Activated CD4-positive, alpha-beta T cell treated with anti-CD3 and anti-CD28 coated beads, Interleukin-2, amount 50 U/mL, for 48 hours (primary cell): ENCODE measurements around the gene COL4A1.

Experiments used
- DNase-seq, 2 experiments: peaks; one replicate each; pipeline ENCODE4 v3.0.0-alpha.2; 2020

Gene COL4A1

DNA sequence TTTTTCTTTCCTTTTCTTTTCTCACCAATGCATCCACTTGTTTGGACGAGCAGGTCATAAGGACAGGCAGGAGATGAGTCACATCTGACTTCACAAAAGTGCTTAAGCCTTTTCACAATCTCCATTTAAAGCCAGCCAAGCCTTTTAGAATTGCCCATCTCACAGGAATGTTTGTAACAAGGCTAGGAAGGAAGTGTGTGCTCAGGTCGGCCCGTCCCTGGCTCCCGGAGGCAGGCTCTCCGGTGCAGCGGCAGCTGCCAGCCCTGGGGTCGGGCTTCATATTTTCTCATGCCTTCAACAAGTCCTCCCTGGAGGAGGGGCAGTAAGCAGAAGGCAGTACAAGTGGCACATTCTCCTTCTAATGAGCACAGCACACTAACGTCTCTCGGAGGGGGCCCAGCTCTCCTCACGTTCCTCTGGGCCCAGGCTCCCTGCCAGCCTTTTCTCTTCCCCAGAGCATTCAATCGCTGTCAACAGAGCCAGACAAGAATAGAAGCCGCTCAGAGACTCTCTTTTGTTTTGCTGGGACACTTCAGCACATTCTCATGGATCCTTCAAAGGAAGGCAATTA, 180.5 kb downstream of the COL4A1 start:
- DNase-seq, result no peak

DNA sequence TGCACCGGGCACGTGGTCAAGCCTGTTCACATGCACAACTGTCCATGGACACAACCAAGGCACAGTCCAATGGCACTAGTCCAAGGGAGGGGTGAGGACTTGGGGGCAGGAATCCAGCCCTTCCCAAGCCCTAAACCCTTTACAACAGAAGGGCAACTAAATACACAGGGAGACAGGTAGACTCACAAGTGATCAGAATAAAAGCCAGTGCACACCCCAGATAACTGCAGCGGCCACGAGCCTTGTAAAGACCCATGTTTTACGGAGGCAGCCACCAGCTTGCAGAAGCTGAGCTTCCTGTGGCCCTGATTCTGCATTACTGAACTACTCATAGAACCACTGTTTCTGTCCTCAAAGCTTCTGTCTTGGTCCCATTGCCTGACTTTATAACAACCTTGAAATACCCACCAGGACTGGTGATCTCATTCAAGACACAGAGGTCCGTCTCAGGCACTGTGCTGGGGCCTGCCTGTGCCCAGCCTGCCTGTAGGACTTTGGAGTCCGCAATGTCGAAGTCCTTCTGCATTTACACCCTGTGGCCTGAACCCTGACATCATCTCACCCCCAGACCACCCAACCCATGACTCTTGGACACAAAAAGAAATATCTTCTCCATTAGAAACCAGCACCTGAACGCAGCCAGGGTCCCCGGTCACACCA, 181.2 kb downstream of the COL4A1 start:
- no peak for DNase-seq

DNA sequence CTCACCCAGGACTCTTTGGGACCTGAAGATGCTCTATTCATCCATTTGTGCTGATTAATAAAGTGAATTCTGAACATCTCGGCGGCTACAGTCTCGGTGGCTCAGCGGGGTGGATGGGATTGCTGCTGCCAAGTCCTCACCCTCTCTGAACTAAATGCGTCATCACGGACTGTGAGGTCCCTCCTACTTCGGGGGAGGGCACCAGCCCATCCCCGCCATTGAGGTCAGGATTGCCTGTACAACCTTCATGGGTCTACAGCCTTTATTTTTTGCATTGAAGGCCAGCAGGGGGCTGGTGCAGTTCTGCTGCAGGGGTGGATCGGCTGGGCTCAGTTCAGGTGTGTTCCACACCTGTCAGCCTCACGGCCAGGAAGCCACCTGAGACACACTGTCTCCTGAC, 181.8 kb downstream of the COL4A1 start:
- no peak for DNase-seq

DNA sequence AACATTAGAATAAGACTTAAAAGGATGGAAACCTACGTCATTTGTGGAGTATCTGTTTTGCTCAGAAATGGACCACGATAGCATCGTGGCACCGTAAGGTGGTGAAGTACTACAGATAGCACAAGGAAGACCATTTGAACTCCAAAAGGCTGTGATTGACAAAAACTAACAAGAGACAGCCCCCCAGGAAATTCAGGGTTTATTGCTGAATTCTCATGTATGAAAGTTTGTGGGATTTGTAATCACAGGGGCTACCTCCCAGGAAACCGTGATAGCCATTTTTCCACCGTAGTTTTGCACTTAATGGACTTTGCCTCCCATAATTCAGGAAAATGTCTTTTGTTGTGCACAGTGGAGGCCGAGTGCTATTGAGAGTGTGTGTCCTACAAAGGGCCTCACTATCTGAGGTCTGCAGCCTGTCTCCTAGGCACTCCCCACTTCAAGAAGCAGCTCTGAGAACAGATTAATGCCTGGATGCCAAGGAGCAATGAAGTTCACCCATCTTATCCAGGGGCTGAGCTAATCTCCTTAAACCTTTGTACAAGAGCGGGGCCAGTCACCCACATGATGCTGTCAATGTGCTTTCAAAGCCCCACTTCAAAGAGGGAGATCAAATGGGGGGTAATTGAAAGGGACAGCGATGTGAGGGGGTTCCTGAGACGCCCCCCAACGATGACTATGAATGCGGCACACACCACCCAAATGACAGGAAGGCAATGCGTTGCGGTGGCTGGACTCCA, 182.6 kb downstream of the COL4A1 start:
- DNase-seq, result no peak

DNA sequence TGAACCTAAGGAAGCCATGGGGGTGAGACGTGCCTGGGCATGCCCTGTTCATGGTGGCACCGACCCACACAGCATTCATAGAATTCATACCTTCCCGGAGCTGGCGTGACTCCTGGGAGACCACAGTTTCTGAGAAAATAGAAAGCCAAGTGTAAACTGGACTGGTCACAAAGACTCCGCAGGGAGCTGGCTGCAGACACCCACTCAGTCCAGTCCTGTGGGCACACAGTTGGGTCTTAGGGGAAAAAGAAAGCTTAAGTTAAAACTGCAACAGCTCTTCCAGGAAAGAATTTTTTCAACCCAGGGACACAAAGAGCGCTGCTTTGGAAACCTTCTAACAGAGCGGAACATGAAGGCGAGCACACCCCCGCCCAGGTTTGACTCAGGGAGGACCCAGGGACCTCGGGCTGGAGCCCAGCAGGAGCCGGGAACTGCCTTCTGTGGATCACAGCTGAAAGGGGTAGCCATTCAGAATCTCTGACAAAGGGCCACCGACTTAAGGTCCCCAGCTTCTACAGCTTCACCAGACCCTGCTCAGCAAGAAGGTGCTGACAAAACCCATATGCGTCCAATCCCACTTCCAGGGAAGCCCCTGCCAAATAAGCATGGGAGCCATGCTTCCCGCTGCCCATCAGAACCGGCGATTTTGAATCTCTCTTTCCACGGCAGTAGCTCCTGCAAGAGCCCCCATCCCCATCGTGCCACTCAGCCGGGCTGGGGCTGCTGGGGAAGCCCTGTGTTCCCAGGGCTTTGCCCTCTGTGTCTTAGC, 183.7 kb downstream of the COL4A1 start:
- no peak for DNase-seq

DNA sequence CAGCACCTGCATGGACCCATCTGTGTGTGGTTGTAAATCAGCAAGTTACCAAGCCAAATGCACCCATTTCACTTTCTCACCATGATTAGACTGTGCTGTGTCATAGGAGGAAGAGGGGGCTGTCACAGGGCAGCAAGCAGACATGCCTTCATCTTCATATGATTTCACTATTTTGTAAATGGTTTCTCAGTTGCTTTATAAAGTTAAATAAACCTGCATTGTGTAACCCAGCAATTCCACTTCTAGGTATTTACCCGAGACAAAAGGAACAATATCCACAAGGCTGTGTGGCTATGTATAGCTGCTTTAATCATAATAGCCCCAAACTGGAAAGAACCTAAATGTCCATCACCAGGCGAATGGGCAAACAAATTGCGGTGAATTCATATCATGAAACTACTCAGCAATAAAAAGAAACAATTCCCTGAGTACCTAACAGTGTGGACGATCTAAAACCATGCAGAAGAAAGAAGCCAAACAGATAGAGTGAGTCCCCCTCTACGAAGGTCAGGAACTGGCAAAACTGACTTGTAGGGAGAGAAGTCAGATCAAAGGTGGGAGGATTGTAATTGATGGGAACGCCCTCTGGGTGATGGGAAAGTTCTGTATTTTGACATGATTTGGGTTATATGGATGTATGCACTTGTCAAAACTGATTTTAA, 185.4 kb downstream of the COL4A1 start:
- DNase-seq, result no peak

DNA sequence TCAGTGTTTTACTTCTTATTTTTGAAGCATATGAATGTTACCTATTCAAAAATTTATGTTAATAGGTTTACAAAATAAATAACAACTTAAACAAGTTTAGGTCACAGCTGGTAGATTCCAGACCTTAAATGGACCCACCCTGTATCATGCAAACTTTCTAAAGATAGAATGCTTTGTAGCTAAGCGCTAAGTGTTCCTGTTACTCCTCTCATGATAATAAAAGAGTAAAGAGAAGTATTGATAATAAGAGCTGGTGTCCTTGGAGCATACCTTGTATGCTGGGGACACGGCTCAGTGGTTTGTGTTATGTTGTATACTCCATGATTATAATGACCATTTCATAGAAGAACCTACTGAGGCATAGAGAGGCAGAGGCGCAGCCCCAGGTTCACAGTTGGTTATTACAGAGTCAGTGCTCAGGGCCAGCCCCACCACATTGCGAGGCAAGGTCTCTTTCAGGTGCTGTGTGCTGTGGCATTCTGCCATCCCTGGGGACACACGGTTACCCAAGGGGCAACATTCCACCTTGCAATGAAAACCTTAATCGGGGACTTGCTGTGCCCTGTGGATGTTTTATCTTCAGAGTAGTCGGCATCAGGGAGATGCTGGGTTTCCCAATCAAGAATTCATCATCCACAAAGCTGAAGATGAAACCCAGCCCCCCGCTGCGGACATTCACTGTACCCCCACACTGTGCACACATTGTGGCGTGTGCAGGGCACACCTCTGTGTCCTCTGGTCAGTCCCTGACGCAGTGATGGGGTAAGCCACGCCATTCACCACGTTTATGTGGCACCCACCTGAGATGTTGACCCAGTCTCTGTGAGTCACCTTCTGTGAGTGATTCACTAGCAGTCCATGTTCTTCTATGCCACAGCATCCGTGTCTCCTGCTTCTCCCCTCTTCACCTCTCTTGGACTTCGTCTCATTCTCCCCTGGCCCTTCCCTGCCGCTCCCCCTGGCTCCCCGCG, 186.7 kb downstream of the COL4A1 start:
- no peak for DNase-seq

DNA sequence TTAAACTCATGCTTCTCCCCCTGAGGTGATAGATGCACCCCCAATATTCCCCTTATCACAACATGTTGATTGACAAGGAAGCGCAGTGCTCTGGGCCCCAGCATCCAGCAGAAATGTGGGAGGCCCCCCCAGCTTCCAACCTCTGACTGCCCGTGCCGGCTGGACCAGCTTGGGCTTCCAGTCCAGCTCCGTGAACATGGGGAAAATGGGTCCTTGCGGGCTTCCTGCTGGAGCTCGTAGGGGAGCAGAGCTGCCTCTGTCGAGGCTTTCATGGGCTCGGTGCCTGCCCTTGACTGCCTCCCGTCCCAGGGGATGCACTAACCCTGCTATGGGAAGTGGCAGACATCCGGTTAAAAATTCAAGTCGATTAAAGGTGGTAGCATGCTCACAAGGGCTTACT, 188.9 kb downstream of the COL4A1 start:
- DNase-seq, result no peak

DNA sequence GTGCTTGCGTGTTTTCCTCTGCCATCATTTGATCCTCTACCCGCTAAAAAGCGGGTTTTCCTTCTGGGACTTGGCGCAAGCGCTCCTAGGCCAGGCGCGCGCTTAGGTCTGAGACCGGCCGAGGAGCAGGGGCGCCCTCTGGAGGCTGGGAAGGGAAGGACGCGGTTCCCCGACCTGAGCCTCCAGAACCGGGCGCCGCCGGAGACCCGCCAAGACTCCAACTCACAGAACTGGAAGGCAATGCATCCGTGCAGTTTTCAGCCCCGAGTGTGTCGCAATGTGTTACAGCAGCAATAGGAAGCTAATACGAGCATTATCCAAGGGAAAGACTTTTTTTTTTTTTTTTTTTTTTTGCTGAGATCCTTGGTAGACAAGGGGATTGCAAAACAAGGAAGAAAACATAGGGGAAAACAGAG, 190.9 kb downstream of the COL4A1 start:
- DNase-seq, result peak; percentile 60 to 64

DNA sequence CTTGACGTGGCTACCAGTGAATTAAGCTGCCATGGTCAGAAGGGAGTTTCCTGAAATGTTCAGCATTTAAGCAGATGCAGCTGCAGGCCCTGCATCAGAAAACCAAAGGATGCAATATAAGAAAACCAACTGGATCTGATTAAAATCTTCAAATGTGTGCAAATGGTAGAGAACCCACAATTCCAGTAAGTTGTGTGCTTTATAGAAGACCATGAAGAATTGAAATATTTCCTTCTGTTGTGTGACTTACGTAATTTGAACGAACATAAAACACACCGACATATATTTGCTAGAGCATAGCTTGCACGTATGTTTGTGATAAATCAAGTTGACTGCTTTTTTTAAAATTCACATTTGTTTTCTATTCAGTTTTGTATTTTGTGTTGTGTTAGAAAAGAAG, 191.4 kb downstream of the COL4A1 start:
- no peak for DNase-seq

DNA sequence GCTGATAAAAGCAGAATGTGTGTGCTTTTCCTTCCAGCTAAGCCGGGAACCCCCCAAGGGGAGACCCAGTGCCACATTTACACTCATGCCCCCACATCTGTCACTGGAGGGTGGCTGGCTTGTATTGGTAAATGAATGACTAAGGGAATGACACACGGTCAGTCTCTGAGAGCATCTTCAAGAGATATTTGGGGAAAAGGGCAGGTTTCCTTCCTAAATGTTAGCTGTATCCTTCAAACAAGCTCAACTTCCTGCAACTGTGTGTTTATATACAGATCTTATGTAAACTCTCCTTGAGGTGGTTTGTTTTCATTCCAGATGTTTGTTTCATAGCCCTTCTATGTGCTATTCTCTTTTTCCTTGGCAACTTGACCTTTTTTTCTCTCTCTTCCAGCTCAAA, 192.6 kb downstream of the COL4A1 start:
- no peak for DNase-seq

DNA sequence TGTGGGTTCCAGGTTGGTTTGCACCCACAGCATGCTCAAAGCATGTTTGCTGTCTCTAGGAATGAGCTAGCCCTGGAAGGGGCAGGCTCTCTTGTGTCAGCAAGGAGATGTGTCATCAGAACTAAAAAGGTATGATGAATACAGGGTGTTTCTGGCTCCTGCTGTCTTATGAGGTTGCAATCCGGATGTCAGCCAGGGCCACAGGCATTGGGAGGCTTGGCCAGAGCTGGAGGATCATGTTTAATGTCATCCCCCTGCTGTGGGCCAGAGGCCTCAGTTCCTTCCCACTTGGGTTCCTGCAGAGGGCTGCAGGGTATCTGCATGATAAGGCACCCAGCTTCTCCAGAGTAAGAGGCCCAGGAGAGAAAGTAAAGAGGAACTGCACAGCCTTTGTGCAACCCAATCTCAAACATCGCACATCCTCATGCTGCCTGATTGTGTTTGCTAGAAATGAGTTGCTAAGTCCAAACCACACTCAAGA, 193.6 kb downstream of the COL4A1 start:
- DNase-seq, result no peak

DNA sequence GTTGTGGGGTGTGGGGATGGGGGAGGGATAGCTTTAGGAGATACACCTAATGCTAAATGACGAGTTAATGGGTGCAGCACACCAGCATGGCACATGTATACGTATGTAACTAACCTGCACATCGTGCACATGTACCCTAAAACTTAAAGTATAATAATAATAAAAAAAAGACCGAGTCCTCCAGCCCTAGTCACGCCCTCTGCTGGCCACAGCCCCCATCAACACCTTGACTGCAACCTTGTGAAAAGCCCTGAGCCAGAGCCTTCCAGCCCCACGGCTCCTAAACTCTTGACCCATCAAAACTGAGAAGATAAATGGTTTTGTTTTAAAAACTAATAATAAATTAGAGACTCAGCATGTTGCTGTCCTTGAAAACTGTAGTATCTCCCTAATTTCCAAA, 194.6 kb downstream of the COL4A1 start:
- peak; percentile 25 to 26 for DNase-seq

DNA sequence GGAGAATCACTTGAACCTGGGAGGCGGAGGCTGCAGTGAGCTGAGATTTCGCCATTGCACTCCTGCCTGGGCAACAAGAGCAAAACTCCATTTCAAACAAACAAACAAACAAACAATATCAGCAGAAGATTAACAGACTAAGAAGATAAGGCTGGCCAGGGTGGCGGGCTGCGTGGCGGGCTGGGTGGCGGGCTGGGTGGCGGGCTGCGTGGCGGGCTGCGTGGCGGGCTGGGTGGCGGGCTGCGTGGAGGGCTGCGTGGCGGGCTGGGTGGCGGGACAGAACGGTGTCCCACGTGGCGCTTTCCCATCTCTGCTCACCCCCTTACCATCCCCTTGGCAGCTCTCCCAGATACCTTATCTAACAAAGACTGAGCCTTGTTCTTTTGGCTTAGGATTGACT, 196.2 kb downstream of the COL4A1 start:
- DNase-seq, result no peak

DNA sequence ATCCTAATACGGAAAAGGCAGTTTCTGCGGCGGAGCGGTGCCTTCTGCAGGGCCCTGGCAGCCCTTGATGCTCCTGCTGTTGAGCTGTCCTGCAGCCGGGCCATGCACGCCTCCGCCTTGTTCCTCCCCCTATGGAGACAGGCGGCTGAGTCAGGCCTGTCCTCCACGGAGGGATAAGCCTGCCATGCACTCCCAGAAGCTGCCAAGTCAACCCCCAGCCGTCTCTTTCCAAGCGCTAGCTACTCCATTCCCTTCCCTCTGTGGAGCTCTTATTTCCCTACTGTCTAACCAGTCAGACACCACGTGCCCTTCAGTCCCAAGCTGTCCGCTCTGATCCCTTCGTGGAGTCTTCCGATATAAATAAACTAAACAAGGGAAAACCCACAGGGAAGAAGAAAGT, 197.0 kb downstream of the COL4A1 start:
- no peak for DNase-seq

DNA sequence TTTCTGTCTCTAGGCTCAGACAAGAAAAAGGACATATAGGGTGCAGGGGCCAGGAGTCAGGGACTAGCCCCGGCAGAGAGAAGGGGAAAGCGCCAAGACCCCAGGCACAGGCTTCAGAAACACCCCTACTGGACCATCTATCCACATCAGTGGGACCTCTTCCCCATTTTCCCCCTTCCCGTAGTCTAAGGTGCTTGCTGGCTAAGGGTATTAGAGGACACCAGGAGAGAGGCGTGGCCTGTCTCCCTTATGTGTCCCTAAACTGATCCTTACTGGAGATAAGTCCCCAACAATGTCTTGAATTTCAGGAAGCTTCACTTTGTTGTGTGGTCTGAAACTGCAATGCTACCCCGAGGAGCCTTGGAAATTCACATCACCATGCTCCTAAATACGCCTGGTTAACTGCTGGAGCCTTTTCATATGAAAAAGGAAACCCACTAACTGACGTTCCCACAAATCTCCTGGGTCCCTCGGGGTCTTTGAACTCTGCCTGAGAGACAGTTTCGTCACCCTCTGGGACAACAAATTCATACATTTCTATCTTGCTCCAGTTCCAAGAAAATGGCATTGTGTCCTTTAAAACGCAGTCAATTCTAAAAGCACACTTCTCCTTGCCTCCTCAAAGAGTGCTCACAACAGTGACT, 197.7 kb downstream of the COL4A1 start:
- no peak for DNase-seq

DNA sequence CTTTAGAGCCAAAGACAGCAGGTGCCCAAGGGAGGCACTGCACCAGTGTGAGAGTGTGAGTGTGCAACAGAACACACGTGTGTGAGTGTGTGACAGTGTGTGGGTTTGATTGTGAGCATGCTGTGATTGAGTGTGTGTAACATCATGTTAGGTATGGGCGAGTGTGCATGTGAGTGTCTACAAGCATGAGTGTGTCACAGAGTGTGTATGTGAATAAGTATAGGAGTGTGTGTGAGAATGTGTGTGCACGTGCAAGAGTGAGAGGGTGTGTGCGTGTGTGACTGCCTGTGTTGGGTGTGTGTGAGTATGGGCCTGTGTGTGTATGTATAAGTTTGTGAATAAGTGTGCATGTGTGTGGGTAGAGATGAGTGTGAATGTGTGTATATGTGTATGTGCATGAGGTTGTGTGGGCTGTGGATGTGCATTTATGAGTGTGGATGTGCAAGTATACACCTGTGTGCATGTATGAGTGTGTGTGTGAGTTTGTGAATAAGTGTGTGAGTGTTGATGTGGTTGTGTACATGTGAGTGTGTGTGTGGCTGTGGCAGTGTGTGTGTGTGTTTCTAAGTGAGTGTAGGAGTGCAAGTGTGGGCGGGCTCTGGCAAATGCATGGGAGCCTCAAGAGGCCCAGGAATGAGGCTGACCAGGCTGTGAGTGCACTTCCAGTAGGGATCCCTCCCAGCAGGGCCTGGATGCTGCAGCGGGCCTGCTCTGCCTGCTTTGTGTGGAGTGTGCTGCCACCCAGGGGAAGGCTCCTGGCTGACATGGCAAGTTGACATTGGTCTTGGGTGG, 198.4 kb downstream of the COL4A1 start:
- DNase-seq, result peak in 1 of 2 experiments; percentile 6

DNA sequence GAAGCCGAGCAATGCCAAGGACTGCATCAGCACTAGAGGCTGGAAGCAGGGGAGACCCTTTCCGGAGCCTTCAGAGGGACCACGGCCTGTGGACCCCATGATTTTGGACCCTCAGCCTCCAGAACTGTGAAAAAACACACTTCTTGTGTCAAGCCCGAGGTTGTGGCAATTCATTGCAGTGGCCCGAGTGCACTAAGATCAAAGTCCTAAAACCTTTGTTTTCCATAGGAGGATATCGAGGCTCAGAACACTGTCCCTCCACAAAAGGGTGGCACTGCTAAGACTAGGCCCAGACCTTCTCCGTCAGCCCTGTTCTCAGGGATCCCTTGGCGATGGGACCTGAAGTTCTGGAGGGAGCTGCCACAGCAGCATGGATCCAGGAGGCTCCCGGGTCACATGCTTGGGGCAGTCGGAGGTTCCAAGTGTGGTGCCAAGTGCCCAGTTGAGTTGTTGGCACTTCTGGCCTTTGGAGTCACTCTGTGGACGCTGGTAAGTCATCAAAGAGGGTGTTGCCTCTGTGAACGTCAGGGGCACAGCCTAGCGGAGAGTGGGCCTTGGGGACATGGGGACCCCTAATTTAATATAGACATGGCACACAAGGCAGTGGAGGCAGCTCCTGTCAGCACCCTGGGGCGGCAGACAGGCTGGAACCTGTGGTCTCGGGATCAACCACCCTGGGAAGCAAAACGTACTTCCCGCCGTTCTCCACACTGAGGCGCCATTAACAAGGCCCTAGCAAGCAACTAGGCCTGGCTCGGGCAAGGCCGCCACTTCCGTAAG, 199.2 kb downstream of the COL4A1 start:
- DNase-seq, result no peak

DNA sequence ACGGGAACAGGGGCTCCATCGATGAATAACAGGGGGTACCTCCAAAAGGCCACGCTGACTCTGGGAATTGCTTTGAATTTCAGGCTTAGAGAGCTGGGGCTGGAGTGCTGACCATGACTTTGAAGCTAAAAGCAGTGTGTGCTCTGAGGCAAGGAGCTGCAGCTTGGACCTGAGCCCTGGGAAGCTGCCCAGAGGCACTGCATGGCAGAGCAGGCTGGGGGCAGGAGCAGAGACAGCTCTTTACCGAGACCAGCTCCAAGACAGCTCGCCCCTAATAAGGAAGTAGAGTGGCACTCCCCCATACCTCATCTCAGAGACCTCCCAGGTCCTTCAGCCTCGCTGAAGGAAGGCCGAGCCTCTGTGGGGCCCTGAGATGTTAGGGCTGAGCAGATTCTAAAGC, 200.2 kb downstream of the COL4A1 start:
- DNase-seq, result no peak
